GM11168 (cell line): ENCODE measurements around the gene NT5DC2.

Source experiments
- in situ Hi-C: fragments of 300-500 bp; cut with MboI; formaldehyde crosslinking; loops from one replicate; pipeline ENCODE4 v1.12.0; 2022; ENCODE audit warnings: low sequenced_read_pairs; ENCODE audit not compliant: unreplicated experiment

The NT5DC2 gene

DNA sequence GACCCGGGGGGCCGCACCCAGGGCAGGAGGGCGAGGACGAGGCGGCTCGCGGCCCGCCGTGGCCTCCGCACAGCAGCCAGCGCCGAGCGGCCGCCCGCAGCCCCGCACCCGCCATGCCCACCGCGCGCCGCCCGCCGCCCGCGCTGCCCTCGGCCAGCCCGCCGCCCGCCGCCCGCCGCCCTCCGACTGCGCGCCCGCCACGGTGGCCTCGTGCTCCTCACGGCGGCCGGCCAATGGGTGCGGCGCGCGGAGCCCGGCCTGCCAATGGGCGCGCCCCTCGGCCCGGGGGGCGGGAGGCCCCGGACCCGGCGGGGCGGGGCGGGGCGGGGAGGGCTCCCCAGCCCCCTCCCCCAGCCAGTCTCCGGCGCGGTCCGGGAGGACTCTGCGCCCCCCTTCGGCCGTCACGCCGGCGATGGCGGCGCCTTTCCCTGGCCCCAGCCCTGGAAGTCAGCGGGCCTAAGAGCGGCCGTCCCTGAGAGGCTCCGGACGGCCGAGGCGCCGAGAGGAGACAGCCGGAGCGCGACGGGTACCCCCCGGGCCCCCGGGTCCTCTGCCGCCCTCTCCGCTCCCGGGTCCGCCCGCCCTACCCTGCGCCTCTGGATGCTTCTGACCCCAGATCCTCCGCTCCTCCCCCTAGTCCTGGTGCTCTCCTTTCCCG, at the start of gene NT5DC2:
NT5DC2 (minus strand) TSS at position 235 of the 658 bp plus-strand sequence; CDS start at position 115, 120 bp downstream.
- in situ Hi-C loops, result no loop called here

DNA sequence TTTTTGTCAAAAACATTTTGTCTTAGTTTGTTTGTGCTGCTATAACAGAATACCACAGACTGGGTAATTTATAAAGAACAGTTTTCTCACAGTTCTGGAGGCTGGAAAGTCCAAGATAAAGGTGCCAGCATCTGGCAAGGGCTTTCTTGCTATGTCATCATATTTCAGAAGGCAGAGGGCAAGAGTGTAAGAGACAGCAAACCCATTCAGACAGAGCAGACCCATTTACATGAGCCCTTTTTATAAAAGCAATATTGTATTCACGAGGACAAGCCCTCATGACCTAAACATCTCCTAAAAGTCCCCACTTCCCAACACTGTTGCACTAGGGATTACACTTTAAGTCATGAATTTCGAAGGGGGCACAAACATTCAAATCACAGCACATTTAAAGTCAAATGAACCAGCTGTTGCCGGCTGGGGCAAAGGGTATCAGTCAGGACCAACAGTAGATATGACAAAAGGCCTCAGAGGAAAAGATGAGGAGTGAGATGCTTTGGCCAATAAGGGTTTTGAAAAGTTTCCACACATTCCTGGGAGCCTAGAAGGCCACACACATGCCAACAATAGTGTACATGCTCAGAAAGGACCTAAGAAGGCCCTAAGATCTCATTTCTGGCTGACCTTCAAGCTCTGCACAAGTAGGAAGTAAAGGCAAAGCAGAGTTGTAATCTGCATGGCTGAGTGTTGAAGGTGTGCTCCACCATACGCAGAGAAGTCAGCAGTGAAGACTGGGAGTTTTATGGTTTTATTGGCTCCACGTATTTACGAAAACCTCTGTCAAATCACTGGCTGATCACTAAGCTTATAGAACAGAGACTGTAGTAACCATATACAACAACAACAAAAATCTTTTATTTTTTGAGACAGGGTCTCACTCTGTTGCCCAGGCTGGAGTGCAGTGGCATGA, 40.7 kb upstream of the NT5DC2 start:
- in situ Hi-C loops, result no loop called here

DNA sequence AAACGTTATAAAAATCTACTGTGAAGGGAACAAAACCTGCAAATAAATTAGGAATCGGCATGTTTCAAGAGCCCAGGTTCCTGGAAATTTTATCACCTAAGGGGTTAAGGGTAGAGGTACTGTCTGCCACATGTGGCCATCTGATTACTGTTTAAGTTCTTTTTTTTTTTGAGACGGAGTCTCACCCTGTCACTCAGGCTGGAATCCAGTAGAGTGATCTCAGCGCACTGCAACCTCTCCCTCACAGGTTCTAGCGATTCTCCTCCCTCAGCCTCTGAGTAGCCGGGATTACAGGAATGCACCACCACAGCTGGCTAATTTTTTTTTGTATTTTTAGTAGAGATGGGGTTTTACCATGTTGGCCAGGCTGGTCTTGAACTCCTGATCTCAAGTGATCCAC, 38.6 kb upstream of the NT5DC2 start:
- in situ Hi-C loops, result no loop called here

DNA sequence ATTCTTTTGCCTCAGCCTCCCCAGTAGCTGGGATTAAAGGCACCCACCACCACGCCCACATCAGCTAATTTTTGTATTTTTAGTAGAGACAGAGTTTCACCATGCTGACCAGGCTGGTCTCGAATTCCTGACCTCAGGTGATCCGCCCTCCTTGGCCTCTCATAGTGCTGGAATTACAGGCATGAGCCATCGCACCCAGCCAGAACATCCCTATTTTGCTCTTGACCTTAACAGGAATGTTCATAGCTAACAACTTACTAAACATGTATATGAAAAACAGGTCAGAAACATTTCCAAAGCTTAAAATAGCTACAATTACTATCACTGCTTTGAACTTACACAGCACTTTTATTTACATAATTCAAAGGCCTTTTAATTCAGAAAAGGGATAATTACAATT, 36.4 kb upstream of the NT5DC2 start:
- in situ Hi-C loops, result no loop called here

DNA sequence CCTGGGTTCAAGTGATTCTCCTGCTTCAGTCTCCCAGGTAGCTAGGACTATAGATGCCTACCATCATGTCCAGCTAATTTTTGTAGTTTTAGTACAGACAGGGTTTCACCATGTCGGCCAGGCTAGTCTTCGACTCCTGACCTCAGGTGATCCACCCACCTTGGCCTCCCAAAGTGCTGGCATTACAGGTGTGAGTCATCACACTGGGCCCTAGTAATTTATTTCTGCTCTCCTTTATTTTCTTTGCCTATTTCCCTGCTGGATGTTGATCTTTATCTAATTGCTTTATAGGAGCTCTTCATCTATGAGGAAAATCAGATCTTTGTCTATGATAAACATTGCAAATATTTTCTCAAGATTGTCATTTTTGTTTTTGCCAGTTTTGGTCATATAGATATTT, 34.4 kb upstream of the NT5DC2 start:
- in situ Hi-C loops, result no loop called here

DNA sequence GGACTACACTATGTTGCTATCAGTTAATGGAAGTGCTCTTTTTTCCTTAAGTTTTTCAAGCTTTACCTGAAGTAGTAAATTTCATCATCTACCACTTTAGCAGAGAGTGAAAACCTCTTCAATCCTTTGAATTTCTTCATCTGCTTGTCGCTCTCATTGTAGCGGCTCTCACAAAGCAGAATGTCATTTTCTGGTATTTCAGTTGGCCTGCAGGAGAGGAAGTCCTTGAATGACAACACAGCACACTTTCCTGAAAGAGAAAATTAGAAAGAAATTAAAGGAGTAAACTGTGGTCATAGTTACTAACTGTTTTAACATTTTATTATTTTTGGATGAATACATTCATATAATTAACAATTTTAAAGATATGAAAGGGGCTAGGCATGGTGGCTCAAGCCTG, 30.3 kb upstream of the NT5DC2 start:
- in situ Hi-C loops, result no loop called here

DNA sequence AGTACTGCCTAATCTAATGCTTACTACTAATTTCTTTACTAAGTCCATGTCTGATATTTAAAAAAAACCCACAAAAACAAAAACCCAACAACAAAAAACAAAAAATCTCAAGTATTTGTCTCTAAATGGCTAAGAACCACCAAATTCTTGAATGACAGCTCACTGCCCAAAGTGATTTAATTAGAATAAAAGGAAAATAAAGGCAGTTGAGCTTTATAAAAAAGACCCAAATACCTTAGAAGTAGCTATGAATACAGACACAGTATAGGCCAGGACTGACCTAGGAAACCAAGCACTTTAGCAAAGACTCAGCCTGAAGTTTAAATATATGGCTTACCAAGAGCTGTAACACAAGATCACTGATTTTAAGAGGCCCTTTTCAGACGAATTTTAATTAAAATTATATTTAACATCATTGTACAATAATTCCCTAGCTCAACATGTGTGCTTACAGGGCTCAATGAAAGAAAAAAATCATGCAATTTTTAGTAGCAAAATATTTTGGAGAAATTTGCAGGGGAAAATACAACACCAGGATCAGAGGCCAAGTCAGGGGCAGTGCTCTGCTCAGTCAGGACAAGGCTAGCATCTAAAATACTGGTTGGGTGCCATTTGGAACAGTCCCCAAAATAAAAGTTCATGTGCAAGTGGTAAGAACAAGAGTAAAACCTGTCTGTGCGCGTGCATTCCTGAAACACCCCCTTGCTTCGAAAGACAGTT, 27.5 kb upstream of the NT5DC2 start:
- in situ Hi-C loops, result no loop called here

DNA sequence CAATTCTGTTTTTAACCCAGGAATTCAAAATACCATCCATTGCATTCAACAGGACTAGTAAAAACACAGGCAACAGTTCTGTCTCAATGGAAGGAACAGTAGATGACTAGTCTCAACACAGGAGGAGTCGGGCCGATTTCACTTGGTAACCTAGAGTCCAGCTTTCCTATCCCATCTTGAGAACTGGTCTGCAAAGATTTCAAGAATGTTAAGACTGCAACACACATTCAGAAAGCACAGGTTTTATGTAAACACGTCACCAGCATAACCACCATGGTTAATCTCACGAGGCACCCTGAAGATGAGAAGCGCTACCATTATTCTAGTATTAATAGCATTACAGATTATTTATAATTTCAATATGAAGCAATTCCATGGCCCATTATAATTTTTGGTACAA, 24.8 kb upstream of the NT5DC2 start:
- in situ Hi-C loops, result no loop called here

DNA sequence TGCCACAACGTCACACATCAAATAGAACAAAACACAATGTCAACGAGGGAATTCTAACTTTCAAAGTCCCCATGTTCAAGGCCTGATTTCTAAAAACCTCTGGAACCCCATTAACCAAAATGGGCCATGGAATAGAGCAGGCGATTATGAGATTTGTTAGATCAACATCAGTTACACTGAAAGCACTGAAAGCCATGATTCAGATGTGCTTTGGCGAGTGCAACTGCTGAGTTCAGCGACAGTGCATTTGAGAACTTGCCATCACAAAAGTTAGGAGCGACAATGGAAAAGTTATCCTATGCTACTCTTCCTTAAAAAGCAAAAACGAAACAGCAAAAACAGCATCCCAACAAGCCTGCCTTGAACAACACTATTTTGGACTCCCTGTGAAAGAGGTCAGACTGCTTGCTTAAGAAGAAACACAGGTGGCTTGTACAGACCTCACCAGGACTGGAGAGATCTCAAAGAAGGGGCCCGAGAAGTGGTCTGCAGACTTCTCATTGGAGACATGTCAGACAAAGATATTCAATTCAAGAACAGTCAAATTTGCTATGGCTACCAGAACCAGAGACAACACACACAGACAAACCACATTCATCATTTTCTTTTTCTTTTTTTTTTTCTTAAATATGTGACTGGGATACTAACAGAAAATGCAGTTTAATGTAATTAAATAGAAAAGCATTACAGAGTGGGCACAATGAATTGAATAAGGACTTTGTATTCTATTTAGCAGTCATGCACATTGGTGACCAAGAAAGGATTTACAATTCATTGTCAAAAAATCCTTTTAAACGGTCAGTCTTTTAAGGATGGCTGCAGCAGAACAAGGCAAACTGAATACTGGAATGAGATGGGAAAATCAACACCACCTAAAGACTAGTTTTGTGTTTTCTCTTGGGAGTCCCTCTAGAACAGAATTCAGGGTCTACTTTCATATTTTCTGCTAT, 23.6 kb upstream of the NT5DC2 start:
- in situ Hi-C loops, result no loop called here

DNA sequence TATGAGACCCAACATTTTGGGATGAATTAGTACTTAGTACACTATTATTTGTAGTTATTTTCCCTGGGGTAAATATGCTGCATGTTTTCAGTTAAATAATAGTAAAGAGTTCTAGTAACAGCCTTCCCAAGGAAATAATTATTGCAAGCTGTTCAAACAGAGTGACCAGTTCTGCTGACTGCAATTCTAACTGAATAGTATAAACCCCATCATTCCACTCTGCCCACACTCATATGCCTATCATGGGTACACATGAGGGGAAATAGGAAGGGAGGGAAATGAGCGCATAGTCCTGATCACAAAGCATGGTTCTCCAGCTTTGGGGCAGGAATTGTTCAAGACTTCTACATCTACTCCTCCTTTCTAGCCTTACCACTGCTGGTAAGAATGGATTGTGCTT, 21.4 kb upstream of the NT5DC2 start:
- in situ Hi-C loops, result no loop called here

DNA sequence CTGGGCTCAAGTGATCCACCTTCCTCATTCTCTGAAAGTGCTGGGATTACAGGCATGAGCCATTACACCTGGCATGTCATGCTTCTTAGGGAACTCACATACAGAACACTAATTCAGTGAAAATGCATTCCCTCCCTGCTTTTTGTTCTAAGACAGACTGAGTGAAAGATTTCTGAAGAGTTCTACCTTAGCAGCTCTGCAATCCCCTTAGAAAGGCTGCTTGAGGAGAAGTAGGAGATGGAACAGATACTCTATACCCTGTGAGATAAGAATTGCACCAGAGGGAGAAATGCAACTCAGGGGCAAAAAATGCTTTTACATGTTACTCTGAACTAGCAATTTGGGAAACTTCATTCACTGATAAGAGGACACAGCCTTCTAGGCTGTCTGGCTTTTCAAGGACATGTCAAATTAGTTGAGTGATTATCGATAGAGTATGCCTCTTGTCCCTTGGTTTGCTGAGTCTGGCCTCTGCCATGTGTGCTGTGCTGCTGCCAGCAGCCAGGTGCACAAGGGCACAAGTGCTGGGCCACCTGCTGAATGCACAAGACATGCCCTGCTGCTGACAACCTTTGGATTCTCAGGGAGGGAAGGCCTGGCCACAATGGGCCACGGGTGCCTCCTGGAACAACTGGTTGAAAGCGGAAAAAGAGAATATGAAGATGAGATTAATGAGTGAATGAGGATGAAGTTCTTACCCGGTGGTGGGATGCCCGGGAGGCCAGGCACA, 20.5 kb upstream of the NT5DC2 start:
- in situ Hi-C loops, result no loop called here

DNA sequence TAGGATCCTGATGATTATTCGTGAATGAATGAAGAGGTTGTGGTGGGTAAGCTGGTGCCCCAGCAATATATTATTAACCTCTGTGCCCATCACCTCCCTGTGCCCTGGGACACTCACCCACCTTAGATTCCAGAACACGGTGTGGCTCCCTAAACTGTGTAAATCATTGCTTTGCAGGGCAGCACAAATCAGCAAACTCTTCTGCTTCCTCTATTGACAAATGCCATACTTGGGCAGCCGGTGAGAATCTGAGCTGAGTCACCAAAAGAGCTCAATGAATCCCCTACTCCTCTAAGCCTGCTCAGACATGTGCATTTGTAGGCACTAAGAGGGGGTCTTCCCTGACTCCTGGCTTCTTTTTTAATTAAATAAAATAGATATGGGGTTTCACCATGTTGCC, 18.4 kb upstream of the NT5DC2 start:
- in situ Hi-C loops, result no loop called here

DNA sequence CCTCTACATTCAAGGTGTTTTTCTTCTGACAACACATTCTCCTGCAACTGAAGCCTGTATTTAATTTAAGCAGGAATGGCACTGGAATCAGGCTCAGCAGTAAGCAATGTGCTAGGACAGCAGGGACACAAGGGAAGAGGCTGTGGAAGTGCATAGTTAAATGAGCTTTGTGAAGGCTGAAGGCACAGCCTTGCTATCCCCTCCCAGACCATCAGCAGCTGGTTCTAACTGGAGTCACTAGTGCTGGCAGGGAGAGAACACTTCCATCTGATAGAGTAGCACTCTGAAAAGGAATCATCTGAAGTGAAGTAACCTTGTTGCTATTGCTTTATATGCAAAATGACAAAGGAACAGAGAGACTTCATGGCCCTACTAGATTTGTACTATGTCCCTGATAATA, 17.5 kb upstream of the NT5DC2 start:
- in situ Hi-C loops, result no loop called here

DNA sequence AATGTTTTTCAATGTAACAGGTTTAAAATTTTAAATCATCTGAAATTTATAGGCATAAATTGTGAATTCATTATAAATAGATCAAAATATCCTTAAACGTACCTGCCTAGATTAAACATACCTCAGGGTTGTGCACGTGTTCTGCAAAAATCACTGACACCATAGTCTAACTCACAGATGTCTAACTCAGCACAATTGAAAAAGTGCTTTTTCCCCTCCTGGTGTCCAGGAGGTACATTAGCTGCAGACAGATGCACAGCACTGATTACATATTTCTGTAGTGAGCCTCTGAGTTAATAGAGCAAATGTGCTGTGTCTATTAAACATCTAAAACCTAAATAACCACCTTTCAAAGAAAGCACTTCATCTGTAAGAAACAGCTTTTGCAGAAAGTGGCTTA, 13.5 kb upstream of the NT5DC2 start:
- in situ Hi-C loops, result no loop called here

DNA sequence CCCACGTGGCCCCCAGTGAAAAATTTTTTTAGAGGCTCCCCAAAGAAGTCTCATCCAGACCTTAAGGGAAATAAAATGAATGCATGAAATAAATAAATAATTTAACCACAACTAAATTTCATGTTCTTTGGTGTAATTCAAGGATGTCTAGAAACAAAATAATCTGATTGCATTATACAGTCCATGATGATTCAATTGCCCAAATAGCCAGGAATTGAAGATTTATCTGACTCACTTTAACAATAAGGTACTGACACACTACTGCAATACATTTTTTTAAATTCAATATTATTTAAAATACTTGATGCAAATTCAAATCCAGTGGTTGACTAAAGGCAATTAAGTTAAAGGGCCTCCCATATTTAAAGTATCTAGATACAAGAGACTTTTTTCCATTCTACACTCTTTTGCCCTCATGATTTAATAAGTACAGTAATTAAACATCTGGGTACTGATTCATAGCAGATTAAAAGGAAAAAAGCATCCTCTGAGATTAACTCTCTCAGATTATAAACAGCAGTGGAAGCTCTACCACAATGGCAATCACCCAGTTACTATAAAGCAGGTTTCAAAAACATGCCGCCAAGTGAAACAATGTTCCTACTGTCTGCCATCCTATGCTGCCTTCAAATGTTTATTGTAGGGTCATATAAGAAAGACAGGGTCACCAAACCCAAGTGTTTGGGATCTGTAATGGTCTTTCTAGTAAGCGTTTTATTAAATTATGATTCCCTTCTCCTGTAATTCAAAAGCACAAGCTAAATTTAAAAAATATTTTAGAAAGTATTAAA, 12.6 kb upstream of the NT5DC2 start:
- in situ Hi-C loops, result no loop called here

DNA sequence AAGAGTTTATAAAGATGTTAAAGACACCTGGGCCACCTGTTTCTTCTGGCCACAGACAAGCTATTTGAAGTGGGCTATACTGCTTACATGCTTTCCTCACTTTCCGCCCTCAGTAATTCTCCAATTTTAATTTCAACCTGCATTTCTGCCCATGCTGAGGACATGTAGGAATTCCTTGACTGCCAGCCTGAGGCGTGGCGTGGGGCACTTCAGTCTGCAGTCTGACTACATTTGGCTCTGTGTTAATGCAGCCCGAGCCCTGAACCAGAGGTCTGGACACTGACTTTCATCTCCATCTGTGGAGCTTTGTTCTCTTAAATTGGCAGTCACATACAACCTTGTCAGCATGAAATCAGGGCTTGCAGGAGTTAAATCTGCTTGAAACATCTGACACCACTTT, 11.3 kb upstream of the NT5DC2 start:
- in situ Hi-C loops, result no loop called here

DNA sequence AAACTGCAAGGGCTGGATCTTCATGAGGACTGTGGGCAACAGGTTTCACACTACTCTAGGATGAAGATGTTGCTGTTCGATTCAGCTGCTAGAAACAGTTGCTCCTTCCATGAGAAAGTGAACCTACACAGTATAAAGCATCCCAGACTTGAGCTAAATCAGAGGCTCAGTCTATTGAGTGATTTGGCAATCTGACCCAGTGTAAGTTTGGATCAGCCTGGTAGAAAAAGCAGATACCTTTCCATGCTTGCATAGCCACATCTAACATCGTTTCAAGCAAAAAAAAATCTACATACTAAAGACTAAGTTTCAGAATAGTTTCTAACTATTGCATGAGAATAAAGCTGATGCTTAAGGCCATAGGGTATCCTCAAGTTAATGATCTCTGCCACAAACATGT, 7.4 kb upstream of the NT5DC2 start:
- in situ Hi-C loops, result no loop called here

DNA sequence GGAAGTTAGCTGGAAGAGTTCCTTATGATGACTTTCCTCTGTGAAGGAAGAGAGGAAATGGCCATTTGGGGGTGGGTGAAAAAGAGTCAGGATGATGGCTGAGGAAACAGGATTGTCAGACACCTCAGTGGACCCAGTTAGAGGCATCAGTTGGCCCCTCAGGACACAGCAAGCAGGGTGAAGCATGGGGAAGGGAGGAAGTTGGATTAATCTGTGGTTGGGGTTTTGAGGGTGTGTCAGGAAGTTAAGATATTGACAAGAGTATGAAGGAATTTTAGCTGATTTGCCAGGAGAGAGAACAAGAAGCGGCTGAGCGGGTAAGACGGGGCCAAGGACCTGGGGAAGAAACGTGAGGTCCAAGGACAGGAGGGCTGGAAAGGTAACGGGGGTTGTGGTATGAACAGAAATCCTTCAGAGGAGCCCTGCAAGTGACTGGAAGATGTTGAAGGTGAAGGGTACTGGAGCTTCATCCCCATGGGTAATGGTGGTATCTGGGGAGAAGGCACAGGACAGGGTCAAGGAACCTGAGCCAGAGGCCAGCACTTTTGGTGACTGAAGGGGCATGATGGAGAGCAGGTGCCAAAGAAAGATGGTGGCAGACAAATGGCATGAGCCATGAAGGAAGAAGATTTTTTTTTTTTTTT, 5.5 kb upstream of the NT5DC2 start:
- in situ Hi-C loops, result no loop called here
